Inflammatory macrophage (primary cell): ENCODE results near the gene PLAGL2.

ENCODE experiments used
- DNase-seq, 2 donors: peaks; one replicate each; pipeline ENCODE4 v3.0.0-alpha.2; 2020 to 2022

PLAGL2 gene

GRCh38 chr20:32144898-32145662, 62.5 kb downstream of the PLAGL2 start:
- DNase-seq: no peak

- no peak for DNase-seq
These were observed 64.6 kb downstream of the PLAGL2 start for GRCh38 chr20:32142991-32143390.
